RKO (cell line): ENCODE measurements around the gene ADARB2.
"Not testable (repeated sequence)": the region's sequence is repeated elsewhere in the genome, so short reads cannot be mapped to it uniquely, and the experiment has no call there.

Experiments
- DNase-seq: peaks from one replicate; pipeline ENCODE4 v3.0.0-alpha.2; 2016; ENCODE audit warnings: low spot score

Gene ADARB2

DNA sequence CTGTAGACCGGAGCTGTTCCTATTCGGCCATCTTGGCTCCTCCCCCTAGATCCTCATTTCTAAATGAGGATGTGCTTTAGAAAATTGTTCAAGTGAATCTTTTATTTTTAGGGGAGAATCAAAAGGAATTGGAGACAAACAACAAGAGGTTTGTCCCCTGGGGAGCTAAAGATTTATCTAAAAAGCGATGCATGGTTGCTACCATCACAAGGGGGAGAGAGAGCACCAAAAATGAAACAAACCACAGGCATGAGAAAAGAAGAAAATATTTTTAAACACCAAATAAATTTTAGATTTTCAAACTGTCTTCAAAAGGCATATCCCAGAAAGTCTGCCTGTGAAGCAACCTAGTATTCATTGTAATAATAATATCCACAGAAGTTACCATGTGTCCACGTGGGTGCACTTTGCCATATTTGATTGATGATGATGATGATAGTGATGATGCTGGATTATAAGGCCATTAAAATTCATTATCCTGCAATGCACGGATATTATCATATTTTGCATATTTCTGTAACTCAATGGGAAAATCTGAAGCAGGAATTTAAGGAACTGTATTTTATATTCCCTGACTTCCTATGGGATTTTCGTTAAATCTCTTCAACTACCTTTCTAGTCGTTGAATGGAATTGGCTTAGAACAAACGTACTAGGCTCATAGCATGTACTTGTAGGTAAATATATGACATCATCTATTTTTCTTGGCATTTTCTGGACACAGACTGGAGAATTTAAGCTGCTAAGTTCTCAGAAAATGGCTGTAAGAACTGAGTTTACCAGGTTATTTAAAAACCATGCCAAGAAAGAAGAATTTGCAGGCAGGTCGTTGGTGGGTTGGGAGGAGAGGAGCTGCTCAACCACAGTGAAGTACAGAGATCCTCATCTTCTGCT is 509.6 kb downstream of the ADARB2 start:
- no peak for DNase-seq

- not testable (repeated sequence) for DNase-seq
These were observed 510.4 kb downstream of the ADARB2 start for GRCh38 chr10:1226907-1227306.

DNA sequence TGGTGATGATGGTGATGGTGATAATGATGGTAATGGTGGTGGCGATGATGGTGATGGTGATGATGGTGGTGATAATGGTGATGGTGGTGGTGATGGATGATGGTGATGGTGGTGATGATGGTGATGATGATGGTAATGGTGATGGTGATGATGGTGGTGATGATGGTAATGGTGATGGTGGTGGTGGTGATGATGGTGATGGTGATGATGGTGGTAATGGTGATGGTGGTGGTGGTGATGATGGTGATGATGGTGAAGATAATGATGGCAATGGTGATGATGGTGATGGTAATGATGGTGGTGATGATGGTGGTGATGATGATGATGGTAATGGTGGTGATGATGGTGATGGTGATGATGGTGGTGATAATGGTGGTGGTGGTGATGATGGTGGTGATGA is 517.5 kb downstream of the ADARB2 start:
- DNase-seq, result not testable (repeated sequence)

DNA sequence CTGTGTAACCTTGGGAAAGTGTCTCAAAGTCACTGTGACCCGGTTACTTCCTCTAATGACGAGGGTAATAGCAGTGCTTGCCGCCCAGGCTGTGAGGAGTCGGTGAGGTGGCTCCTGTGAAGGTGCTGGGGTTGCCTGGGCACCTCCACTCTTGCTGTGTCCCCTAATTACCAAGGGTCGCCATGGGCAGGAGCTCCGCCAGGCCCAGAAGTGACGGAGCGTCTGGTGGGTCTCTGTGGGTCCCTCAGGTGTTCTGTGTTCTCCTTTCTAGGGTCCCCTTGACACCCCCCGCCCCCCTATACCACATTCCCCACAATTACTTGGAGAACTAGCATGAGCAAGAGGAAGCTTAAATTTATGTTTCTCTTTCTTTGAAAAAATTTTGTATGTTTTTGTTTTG is 519.7 kb downstream of the ADARB2 start:
- DNase-seq, result no peak

- no peak for DNase-seq
These were observed 520.1 kb downstream of the ADARB2 start for GRCh38 chr10:1217237-1217587.

GRCh38 chr10:1216574-1217236 is 520.6 kb downstream of the ADARB2 start:
- no peak for DNase-seq

GRCh38 chr10:1215862-1216573 is 521.3 kb downstream of the ADARB2 start:
- DNase-seq, result no peak

GRCh38 chr10:1214882-1215540 is 522.3 kb downstream of the ADARB2 start:
- DNase-seq, result no peak

DNA sequence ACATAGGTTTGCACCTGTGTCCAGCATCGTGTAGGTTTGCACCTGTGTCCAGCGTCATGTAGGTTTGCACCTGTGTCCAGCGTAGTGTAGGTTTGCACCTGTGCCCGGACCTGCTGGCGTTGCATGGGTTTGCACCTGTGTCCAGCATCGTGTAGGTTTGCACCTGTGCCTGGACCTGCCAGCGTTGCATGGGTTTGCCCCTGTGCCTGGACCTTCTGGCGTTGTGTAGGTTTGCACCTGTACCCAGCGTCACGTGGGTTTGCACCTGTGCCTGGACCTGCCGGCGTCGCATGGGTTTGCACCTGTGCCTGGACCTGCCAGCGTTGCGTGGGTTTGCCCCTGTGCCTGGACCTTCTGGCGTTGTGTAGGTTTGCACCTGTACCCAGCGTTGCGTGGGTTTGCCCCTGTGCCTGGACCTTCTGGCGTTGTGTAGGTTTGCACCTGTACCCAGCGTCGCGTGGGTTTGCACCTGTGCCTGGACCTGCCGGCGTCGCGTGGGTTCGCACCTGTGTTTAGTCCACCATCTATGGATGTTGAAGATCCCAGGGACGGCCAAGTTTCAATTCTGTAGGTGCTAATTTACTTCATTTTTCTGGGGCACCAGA is 523.2 kb downstream of the ADARB2 start:
- DNase-seq, result no peak

DNA sequence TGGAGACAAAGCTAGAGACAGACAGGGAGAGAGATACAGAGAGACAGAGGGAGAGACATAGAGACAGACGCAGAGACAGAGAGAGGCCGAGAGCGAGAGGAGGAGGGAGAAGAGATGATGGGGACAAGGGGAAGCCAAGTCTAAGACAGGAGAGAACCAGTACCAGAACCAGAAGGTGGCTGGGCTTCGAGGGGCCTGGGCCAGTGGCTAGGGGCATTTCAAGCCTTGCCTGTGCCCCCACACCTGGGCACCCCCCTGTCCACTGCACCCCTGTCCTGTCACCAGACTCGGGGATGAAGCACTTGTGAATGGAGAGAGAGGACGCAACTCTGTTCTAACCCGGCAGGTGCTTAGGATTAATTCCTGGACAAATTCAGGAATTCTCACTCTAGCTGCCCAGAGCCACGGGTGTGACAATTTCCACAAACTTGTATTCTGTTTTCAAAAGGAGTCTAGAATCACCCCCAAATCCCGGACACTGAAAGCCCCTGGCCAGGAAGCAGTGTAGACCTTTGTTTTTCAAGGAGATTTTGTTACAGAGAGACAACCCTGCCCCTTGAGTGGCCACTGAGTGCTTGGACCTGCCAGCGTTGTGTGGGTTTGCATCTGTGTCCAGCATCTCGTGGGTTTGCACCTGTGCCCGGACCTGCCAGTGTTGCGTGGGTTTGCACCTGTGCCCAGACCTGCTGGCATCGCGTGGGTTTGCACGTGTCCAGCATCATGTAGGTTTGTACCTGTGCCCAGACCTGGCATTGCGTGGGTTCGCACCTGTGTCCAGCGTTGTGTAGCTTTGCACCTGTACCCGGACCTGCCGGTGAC is 523.9 kb downstream of the ADARB2 start:
- no peak for DNase-seq

DNA sequence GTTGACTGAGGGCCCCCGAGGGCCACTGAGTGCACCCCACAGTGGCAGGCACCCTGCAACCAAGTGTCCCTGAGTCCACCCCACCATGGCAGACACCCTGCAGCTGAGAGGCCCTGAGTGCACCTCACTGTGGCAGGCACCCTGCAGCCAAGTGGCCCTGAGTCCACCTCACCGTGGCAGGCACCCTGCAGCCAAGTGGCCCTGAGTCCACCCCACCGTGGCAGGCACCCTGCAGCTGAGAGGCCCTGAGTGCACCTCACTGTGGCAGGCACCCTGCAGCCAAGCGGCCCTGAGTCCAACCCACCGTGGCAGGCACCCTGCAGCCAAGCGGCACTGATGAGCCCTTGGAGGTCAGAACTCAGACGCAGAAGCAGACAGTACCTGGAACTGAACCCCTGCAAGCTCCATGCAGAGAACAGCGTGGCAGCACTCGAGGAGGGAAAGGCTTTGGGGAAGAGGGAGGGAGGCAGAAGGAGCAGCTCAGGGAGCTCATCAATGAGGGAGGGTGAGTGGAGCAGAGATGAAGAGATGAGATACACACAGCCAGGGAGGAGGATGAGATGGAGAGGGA is 524.7 kb downstream of the ADARB2 start:
- DNase-seq, result no peak

- no peak for DNase-seq
These were observed 525.3 kb downstream of the ADARB2 start for GRCh38 chr10:1211844-1212570.

GRCh38 chr10:1210667-1211066 is 526.7 kb downstream of the ADARB2 start:
- no peak for DNase-seq

- DNase-seq, result no peak
These were observed 527.9 kb downstream of the ADARB2 start for GRCh38 chr10:1209355-1209979.

DNA sequence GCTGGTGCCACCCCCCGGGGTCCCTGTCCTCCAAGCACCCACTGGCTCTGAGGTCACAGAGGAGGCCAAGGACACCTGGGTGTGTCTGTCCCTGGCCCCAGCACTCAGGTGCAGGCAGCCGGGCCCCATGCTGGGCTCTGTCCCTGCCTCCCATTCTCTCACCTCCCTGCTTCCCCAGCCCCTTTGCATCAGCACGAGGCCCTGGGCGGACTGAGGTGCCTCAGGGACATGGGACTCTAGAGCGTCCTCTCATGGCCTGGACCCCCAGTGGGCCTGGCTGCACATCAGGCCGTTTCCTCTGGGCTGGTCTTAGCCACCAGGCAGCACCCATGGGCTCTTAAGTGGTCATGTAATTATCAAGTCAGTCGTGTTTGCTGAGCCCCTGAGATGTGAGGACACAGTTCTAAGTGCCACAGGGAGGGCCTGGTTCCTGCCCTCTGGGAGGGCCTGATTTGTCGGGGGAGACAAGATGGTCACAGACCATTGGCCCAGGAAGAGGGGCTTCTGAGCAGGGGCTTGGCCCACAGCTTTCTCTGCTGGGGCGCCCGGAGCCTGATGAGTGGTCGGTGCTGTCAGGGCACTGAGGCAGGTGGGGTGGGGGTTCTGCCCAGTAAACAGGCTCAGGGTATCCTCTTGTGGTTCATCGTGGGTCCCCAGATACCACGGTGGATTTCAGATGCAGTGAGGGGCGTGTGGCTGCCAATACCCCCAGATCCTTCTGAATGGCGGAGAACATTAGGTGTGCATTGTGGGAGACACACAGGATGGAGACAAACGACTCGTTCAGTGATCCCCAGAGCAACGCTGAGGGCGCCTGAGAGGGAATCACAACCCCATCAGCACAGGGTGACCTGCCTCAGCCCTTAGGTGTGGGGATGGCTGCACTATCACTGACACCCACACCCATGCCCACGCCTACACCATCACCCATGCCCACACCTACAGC is 528.7 kb downstream of the ADARB2 start:
- no peak for DNase-seq

DNA sequence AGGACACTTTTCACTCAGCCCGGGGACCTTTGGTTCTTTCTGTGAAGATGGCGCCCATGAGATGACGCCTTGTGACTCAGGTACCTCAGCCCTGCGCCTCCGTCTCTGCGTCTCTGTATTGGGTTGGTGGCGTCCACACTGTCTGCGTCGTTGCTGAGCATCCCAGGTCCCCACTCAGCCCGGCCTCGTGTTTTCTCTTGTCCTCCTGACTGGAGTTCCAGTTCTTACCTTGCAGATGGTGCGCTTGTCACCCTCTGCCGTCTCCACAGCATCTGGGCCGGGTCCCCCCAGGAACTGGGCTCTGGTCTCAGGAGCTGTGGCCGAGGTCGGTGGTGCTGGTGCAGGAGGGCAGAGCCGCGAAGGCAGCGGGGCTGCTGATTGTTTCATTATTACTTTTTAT is 530.7 kb downstream of the ADARB2 start:
- DNase-seq, result no peak

DNA sequence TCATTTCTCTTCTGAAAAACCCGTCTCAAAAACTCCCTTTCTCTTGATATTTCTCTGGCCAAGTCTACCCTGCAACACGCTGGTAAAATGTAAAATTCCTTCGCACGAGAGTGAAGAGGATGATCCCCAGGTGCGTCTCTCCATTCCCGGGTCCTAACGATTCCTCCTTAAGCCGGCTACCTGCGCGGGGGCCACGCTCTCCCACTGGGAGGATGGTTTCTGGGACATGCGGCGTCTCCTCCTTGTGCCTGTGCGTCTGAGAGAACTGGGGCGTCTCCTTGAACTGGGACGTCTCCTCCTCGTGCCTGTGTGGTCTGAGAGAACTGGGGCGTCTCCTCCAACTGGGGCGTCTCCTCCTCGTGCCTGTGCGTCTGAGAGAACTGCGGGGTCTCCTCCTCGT is 531.2 kb downstream of the ADARB2 start:
- no peak for DNase-seq

GRCh38 chr10:1205450-1206030 is 531.8 kb downstream of the ADARB2 start:
- no peak for DNase-seq
